GM18505 (cell line): ENCODE measurements around the gene TNFAIP8L3.
"Not testable (repeated sequence)": the region's sequence is repeated elsewhere in the genome, so short reads cannot be mapped to it uniquely, and the experiment has no call there.

Experiments used
- ATAC-seq: cut with Tn5 transposase; IDR thresholded peaks from one replicate; pipeline ENCODE4 v1.9.1; 2021; ENCODE audit not compliant: unreplicated experiment
- POLR2A ChIP-seq: IDR thresholded peaks from 4 replicates; pipeline ENCODE4 v1.6.1; 2011; ENCODE audit warnings: borderline replicate concordance; ENCODE audit not compliant: insufficient read depth, insufficient read length; ENCODE audit errors: extremely low read depth

The TNFAIP8L3 gene

DNA sequence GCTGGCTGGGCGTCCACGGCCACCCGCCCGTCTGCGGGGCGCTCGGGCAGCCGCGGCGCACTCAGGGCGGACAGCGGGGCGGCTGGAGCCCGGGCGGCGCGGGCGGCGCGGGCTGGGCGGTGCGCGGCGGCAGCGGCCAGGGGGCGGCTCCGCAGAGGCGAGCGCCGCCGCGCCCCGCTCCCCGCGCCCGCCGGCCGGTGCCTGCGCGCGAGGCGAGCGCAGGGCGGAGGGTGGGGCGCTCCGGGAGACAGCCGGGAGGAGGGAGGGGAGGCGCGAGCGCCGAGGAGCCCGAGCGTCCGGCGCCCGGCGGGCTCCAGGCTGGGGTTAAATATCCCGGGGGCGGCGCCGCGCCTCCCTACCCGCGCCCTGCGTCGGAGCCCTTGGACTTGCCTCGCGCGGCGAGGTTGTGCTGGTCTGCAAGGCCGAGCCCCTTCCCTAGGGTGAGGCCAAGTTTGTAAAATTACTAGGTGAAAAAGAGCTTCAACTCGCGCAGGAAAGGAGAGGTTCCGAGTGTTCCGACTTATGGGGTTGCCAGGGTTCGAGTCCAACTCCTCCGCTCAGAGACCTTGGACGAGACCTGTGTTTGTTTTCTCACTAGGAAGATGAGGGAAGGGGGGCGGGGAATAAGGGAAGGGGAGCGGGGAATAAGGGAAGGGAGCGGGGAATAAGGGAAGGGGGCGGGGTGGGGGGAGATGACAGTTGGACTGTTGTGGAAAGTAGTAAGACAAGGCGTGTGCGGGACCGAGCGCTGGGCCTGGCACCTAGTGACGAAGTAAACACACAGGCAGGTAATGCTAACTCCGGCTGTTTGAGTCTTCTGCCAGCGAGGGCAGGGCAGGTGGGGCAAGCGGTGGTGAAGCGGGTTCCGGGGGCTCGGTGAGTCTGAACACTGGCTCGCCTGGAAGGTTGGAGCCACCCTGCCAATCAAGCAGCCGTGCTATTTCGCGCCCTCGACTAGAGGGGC lies at the start of gene TNFAIP8L3:
Gene TNFAIP8L3, minus strand, starts transcription at position 301 of the 964 bp plus-strand sequence. CDS start 311 bp downstream, outside the sequence.
- ATAC-seq, result no peak

DNA sequence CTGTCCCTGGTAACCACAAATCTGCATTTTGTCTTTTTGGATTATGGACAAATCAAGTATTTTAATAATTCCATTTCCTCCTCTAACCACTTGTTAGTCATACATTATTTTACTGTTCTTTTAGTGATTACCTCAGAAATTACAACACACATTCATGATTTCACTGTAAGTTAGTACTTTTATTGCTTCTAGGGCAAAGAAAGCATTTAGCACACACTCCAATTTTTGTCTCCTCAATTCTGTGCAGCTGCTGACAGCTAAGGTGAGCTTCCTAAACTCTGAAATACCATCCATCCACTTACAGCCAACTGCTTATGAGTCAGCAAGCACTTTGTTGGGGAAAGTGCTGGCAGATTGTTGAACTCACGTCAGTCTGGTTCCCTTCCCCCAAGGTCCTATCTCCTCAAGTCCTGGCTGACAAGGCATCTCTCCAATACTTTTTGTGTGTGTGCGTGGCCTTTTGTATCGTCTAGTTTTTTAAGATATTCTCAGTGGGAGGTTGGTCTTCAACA lies 49.4 kb upstream of the TNFAIP8L3 start:
- ATAC-seq, result no peak
- no peak for TF ChIP-seq POLR2A

More for the DNA sequence above, at the start of gene TNFAIP8L3:
- TF ChIP-seq POLR2A, result no peak

DNA sequence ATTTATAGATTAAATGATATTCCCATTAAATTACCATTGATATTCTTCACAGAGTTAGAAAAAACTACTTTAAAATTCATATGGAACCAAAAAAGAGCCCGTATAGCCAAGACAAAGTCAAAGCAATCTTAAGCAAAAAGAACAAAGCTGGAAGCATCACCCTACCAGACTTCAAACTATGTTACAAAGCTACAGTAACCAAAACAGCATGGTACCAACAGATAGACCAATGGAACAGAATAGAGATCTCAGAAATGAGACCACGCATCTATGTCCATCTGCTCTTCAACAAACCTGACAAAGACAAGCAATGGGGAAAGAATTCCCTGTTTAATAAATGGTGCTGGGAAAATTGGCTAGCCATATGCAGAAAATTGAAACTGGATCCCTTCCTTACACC lies 45.6 kb upstream of the TNFAIP8L3 start:
- ATAC-seq, result not testable (repeated sequence)

- no peak for ATAC-seq
Measured at GRCh38 chr15:51139091-51139490, 44.4 kb upstream of the TNFAIP8L3 start.

DNA sequence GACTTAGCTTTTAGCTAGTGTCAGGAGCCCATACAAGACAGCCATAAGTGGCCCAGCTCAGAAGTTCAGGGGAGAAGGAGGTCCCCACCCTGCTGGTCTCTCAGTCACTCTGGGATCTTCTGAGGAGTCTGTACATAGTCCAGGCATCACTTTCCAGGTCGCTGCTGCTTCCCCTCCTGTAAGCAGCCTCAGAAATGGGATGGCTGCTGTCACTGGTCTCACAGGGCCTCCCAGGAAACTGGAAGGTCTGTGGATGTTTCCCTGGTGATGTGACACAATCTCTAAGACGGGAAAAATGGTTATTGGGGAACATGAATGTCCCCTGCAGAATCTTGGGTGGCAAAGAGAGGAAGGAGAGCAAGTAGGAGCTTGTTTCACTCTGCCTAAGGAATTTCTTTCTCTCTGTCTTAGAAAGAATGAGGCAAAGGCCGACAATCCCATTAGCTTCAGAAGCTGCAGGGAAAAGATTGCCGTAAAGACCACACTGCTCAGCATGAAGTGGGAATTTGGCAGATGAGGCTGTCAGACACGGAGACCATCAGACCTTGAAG lies 43.2 kb upstream of the TNFAIP8L3 start:
- TF ChIP-seq POLR2A, result no peak
- no peak for ATAC-seq

More at GRCh38 chr15:51139091-51139490, 44.4 kb upstream of the TNFAIP8L3 start:
- no peak for TF ChIP-seq POLR2A

DNA sequence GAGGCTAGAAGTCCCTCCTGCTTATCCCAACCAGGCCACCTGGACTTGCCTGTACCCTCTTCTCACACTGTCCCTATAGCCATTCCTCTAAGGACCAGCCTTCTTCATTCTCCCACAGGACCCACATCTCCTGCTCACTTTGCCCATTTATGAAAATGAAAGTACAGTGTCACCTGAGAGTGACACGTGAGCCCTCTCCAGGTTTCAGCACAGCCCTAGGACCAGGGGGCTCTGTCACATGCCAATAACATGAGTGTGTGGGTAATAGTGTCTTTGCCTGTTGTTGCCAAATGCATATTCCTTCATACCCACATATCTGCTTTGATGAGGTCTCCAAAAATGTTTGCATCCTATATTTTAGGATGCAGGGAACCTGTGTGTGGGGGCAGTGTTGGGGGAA lies 42.3 kb upstream of the TNFAIP8L3 start:
- TF ChIP-seq POLR2A, result no peak
- ATAC-seq, result no peak

- TF ChIP-seq POLR2A, result no peak
- no peak for ATAC-seq
Measured at GRCh38 chr15:51135276-51135675, 40.6 kb upstream of the TNFAIP8L3 start.

DNA sequence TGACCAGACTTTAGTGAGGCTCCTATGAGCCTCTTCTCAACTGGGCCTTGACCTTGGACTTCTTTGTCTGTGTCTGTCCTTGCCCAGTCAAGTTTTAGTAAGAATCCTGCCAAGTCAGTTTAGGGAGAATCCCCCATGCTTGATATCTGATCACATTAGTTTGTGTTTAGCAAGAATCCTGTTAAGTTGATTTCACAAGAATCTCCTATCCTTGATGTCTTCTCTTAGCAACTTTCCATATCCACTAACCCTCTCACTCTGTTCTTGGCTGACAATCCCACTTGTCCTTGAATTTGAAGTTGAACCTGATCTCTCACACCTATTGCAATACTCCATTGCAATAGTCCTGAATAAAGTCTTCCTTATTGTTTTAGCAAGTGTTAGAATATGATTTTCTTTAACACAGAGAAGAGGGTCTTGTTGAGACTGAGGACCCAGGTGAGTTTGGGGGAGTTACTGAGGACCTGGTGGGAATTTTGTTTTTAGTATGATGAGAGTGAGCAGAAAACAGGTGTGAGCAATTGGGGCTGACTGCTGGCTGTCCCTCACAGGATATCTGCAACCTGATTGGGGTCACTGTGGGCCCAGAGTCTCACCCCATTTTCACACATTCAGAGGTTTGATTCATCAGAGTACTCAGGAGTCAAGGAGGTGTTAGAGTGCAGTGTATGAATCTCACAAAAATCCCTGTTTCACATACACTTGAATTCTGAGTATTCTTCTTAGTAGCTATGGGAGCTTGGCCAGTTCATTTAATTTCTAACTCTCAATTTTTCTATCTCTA lies 39.9 kb upstream of the TNFAIP8L3 start:
- ATAC-seq, result no peak
- TF ChIP-seq POLR2A, result no peak

- no peak for ATAC-seq
- TF ChIP-seq POLR2A, result no peak
Measured at GRCh38 chr15:51133140-51133765, 38.5 kb upstream of the TNFAIP8L3 start.

- TF ChIP-seq POLR2A, result no peak
- no peak for ATAC-seq
Measured at GRCh38 chr15:51132384-51133139, 37.9 kb upstream of the TNFAIP8L3 start.

DNA sequence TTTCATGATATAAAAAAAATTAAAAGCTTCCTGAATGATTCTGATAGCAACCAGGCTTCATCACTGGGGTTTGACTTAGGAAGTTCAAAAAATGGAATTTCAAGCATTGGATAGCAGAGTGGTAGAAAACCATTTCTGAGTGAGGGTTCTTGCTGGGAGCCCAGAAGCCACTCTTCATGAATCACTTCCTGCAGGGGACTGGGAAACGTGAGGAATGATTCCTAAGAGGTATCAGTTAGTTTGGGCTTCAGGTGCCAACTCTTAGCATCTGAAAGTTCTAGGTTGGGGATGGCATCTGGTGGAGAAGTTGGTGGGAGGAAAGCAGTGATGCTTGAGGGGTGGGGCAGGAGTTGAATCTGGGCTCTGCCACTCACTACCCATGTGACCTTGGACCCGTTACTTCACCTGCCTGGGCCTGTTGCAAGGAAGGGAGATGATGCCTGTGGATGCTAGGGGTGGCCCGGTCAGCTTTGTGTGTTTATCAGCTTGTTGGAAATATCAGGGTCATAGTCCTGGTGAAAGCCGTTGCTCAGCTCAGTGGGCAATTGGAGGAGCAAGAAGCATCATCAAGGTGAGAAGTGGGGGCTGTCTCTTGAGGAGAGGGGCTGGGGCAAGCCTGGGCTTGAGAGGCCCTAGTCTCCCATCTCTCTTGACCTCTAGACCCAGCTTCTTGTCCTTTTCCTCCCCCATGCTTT lies 37.0 kb upstream of the TNFAIP8L3 start:
- ATAC-seq, result no peak
- TF ChIP-seq POLR2A, result no peak

DNA sequence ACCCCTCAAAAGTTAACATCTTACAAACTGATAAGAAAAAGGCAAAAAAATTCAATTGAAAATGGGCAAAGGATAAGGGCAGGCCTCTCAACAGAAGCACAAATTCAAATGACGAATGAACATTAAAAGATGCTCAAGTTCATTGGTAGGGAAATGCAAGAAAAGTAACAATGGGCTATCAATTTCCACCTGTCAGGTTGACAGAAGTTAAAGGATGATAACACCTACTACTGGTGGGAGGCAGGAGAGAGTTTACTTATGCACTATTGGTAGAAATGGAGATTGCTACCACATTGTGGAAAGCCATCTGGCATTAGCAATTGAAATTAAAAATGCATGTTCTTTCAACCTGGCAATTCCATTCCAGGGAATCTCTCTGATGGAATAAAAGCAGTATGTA lies 35.6 kb upstream of the TNFAIP8L3 start:
- no peak for ATAC-seq
- TF ChIP-seq POLR2A, result no peak
